Measurements from ENCODE around the gene ZNF322.

GRCh38 chr6:26599134-26599533 is 60.4 kb downstream of the ZNF322 start:
- TF ChIP-seq POLR2A (IDR thresholded peaks at IDR 0.05; ENCODE audit: low read depth, low read length) (no peak), POU2F2 (IDR thresholded peaks at IDR 0.05; ENCODE audit: low read depth, low read length) (no peak), POLR2AphosphoS5 (IDR thresholded peaks at IDR 0.05; ENCODE audit: low read depth, low read length) (no peak), TAF1 (IDR thresholded peaks at IDR 0.05; ENCODE audit: low read depth, low read length) (no peak), SPI1 (IDR thresholded peaks at IDR 0.05; ENCODE audit: low read depth, low read length) (no peak)

Measured in GM12891 (cell line).